Ecto neural progenitor cell (in vitro differentiated cells): ENCODE measurements around the gene PDGFRB.
A peak's percentile ranks its signal among the peaks of the same experiment; 100 is the strongest.
"Not testable (repeated sequence)": the region's sequence is repeated elsewhere in the genome, so short reads cannot be mapped to it uniquely, and the experiment has no call there.

ENCODE experiments used
- DNase-seq: peaks from one replicate; pipeline ENCODE4 v3.0.0-alpha.2; 2018; ENCODE audit warnings: low spot score

PDGFRB gene

DNA sequence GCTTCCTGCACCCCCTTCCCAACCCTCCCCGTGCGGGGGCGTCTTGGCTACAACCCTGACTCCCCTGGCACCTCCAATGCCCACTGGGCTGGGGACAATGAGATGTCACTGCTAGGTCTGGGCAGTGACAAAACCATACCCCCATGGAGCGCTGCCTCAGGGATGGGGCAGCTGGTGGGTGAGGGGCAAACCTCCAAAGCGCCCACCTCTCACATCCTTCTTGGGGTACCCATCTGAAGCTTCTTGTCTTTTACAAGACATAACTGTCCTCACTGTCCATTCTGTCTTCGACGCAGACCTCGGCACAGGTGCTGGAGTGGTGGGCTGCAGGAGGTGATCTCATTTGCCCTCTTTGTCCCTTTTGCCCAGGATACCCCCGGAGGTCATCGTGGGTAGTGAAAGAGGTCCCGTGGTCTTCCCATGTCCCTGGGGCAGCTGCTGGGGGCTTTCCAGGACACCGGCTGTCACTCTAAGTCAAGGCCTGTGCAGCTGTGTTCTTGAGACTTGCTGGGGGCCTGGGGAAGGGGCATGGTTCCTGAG is 41.5 kb downstream of the PDGFRB start:
- DNase-seq: peak; percentile 41

DNA sequence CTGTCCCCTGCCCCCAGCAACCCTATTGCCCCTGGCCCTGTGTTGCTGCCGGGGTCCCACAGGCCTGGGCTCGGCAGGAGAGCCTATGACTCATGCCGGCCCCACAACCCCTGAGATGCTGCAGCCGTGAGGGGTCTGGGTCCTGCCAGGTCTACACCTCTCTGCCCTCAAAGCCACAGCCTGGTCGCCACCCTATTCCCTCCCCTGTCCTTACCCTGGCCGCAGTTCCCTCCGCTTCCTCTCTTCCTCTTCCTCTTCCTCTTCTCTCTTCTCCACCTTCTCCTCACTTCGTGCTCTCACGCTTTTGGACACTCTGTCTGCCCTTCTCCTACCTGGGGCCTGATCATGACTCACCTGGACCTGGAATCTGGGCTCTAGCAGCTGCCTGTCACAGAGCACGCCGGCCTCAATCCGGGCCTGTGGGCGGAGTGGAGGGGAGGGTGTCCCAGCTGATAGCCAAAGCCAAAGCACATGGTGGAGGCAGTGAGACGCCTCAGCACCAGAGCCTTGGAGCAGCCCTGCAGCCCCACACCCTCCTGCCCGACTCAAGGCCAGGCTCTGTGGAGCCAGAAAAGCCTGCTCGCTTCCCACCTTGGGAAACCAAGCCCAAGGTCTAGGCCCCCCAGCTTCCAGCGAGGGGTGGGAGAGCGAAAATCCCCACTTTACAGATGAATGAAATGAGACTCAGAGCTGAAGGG is 42.4 kb downstream of the PDGFRB start:
- peak; percentile 56 for DNase-seq

DNA sequence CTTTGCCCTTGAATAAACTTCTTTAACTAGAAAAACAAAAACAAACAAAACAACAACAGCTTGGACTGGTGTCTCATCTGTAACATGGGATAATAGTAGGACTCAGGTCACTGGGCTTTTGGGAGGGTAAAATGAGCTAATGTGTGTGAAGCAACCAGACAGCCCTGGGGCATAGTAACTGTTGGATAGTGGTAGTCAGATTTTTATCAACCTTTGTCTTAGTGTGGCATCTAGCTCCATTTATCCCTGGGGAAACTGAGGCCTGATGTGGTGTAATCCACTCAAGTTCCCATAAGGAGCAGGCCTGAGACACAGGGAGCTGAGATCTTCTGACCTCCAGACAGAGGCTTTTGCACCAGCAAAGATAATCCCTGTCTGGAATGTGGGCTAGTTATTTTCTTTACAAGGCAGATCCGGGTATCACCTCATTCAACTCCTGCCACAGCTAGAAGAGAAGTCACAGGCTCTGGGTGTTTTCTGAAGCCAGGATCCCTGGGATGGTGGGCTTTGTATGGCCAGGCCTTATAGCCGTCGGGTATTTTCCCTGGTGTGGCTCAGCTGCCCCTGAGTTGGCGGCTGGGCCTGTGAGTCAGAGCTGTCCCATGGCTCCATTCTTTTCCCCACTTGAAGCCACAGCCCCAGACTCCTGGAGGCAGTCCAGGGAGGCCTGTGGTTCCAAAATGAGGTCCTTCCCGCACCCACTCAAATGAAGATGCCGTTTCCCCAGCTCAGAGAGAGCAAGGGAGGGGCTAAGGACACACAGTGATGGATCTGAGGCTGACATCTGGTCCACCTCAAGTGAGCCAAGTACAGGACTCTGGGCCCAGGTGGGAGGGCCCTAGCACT is 43.2 kb downstream of the PDGFRB start:
- peak; percentile 46 for DNase-seq

DNA sequence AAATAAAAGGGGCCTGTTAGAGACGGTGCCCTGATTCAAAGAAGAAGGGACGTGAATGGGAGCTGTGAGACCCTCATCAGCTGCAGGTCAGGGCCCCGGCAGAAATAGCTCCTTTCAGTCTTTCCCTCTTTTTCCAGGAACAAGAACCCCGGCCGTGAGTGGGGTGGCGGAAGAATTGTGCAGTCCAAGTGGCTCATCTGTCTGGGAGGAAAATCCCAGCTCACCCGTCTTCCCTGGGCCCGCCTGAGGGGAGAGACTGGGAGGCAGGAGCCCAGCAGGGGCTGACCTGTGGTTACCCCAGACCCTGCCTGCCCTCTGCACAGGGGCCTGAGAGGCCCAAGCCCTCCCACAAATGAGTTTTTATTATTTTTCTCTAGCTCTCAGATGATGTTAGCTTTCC is 44.5 kb downstream of the PDGFRB start:
- DNase-seq: peak; percentile 52

DNA sequence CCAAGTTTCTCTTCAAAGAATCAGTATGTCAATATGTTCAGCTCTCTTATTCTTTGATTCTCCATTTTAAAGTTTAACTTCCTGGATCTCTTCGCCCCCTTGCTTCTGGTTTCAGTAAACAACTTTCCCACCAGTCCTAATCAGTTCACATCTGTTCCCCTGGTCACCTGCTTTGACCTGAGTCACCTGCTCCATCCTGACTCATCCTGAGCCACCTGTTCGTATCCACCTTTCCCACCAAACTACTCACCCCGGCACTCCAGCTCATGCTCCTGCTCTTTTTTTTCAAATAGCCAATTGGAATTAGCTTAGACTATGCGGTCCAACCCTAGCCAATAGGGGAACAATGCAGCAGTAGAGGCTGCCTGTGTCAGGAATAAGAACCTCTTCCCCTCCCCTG is 45.7 kb downstream of the PDGFRB start:
- DNase-seq: no peak

DNA sequence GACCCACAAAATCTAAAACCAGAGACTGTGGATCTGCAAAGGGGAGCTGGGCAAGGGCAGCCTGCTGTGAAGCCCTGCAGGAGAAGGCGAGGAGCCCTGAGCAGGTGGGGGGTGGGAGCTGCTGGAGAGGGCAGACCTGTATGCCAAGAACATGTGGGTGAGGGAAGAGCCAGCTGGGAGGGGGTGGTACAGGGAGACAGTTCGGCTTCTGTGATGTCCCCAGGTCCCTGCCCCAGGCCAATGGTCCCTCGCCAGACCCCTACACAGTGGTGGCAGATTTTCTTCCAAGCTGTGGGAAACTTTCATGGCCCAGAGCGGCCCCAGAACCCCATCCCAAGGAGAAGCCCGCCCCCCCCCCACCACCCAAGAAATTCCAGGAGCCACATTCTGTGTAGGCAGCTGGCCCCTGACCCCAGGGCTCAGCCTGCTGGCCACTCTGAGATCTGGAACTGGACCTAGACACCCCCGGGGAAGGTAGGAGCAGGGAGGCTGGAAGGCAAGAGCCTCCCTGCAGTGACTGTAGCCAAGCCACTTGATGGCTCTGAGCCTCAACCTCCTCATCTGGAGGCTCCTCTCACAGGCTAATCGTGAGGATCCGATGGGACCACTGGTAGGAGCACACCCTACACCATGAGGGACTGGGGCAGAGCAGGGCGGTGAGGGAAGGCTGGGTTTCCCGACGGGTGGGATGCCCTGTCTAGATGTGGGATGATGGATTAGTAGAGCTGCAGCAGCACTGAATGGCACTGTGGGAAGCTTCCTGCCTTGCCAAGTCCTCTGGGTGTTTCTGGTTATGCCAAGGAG is 46.7 kb downstream of the PDGFRB start:
- peak; percentile 42 for DNase-seq

DNA sequence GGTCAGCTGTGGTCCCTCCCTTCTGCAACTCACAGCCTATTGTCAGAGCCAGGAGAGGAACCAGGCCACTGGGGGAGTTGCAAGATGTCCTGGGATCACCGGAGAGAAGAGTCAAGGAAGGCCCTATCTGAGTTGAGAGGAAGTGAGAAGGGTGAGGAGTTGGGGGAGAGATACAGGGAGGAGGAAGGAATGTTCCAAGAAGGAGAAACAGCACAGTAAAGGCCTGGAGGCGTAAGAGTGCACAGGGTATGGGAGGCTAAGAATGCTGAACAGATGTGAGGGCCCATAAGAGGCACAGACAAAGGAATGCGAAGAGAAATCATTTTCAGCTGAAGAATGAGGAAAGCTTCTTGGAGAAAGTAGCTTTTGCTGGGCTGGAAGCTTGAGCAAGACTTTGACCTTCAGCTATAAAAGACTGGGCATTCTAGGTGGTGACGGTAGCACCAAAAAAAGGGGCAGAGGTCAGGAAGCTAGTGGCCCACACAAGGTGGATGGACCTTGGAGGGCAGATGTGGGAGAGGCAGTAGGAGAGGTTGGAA is 47.7 kb downstream of the PDGFRB start:
- no peak for DNase-seq

DNA sequence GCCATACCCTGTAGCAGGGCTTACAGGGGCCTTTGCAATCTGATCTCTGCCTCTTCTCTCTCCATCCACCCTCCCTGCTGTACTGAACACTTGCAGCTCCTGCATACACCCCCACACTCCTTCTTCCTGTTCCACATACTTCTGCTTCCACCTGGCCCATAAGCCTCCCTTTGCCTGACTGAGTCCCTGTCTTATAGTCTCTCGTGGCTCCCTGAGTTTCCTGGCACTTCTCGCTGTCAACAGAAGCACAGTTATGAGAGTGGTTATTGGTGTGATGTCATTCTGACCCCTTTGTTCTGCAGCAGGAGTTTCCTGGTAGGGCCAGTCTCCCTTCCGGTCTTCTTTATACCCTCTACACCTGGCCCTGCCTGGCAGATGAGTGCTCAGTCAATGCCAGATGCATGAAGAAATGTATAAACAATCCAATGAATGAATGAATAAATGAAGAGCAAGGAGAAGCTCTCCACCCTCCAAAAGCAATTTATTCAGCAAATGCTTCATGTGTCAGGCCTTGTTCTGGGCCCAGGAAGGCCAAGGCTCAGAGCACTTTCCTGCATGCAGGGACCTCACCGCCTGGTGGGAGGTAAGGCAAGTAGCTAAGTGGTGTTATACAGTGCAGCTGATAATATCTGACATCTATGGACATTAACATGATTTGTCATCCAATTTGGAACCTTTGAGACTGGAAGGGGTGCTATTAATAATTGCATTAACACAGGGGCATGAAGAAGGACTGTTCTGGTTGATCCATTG is 48.8 kb downstream of the PDGFRB start:
- DNase-seq: no peak

DNA sequence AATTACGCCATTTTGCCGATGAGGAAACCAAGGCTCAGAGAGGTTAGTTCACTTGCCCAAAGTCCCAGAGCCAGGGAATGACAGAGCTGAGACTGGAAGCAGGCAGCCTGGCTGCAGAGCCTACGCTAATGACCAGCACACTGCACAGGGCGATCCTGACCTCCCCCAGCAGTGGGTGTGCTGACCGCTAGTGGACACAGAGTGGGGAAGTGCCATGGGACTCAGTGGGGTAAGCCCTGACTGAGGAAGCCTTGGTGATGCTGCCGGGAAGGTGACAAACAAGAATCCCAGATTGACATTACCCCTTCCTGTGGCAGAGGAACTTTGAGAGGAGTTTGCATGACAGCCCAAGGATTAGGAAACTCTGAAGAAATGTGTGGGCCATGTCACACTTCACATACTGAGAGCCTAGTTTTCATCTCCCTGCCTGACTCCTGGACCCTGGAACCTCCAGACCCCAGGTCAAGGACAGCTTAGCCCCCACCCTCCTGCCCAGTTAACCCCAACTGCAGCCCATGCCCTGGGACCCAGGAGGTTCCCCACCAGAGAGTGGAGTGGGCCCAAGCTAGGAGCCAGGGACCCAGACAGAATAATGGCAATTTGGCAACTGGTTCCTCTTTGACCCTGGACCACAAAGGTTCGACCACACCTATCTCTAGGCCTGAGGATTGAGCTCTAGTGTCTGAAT is 49.6 kb downstream of the PDGFRB start:
- peak; percentile 40 for DNase-seq

DNA sequence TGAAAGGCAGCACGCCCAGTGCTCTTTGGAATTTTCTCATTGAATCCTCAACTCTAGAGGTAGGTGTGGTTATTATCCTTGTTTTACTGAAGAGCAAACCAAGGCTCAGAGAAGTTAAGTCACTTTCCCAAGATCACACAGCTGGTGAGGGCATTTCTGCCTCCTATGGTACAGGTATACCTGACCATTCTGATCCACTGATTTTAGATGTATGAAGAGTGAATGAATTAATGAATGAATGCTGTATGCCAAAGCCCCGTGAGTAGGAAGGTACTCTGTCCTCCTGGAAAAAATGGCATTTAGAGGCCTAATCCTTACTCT is 51.1 kb downstream of the PDGFRB start:
- DNase-seq: no peak

DNA sequence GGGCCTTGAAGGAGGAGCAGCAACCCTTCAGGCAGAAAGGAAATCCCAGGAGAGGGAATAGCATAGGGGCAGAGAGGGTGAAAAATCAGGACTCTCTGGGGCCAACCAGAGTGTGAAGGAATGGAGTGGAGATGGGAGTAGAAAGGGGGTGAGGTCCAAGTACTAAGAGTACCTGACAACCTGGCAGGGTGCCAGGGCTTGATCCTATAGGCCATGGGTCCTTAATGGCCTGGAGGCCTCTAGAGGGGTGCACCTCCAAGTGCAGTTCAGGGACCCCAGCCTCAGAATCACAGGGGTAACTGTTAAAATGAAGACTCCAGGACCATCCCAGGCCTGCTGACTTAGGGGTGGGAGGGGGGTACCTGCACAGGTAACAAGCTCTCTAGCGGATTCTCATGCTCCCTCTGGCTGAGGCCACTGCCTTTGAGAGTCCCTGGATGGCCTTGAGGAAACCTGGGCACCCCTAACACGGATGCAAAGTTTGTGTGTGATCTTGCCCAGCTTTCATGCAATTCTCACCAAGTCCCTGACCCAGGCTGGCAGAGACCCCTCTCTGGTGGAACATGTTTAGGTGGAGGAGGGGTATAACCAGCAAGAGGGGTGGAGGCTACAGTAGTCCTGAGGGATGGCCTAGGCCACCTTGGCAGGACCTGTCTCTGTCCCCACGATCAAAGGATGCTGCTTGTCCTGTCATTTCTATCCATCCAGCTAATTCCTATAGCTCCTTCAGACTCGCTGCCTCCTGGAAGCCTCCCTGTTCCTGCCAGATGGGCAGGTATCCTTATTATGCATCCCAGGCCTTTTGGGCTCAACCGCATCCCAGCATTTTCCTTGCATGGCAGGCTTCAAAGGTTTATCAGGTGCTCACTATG is 51.7 kb downstream of the PDGFRB start:
- DNase-seq: no peak

DNA sequence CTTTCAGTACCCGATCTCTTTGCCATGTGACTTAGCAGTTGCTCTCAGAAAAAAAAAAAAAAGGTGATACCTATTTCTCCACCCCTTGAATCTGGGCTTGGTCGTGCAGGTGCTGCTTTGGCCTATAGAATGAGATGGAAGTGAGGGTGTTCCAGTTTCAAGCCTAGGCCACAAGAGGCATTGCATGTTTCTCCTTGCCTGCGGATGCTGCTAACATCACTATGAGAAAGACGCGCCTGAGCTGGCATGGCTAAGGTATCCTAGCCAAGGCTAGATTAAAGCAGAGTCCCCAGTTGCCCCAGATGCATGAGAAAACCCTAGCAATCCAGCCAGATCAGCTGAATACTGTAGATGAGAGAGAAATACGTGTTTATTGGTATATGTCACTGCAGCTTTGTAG is 54.6 kb downstream of the PDGFRB start:
- peak; percentile 38 for DNase-seq

DNA sequence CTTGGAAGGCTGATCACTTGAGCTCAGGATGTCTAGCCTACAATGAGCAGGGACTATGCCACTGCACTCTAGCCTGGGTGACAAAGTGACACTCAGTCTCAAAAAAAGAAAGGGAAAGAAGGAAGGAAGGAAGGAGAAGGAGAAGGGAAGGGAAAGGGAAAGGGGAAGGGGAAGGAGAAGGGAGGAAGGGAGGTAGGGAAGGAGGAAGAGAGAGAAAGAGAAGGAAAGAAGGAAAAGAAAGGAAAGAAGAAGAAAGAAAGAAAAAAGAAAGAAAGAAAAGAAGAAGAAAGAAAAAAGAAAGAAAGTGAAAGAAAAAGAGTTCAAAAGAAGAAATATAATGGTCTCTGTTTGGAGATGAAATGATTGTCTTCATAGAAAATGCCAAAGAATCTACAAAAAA is 58.5 kb downstream of the PDGFRB start:
- no peak for DNase-seq

DNA sequence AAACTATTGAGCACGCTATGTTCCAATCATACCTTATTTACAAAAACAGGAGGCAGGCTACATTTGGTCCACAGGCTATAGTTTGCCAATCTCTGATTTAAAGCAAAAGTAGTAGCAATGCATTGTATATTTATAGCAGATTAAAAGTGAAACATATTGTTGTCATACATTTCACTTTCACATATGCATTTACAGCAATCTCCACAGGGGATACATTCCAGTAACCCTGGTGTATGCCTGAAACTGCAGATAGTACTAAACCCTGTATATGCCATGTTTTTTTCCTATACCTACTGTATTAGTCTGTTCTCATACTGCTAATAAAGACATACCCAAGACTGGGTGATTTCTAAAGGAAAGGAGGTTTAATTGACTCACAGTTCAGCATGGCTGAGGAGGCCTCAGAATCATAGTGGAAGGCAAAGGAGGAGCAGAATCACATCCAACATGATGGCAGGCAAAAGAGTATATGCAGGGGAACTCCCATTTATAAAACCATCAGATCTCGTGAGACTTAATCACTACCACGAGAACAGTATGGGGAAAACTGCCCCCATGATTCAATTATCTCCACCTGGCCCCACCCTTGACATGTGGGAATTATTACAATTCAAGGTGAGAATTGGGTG is 63.4 kb downstream of the PDGFRB start:
- DNase-seq: no peak

DNA sequence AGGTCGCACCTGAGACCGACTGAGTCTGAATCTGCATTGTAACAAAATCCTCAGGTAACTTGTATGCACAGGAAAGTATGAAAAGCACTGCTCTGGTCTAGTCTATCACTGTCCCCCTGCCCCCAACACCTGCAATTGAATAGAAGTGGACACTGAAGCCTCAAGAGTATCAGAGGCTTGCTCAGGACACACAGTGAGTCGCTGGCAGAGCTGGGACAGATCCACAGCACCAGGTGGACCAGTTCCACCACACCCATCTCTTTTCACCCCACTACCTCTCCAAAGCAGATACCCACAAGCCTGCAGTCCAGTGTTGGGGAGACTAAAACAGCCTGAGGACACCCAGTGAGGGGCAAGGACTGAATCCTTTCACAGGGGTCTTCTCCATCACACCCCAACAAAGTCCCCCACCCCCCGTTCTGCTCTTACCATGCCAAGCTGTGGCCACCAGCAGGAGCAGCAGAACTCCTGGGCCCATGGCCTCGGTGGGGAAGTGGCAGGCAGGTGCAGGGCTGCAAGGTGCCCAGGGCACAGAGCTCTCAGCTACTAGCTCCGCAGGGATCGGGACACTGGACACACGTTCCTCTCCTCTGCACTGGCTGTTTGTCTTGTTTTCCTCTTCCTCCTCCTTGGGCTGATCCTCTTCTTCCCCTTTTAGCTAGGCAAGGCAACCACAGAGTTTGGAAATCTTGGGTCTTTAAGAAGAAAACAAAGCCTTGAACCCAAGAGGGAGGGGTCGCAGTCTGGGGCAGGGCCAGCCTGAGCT is 69.5 kb downstream of the PDGFRB start, which contains the start of gene CSF1R:
Gene CSF1R (minus strand): TSS at position 605 of the 766 bp plus-strand sequence. CDS start 127 bp downstream, at position 478.
- no peak for DNase-seq

DNA sequence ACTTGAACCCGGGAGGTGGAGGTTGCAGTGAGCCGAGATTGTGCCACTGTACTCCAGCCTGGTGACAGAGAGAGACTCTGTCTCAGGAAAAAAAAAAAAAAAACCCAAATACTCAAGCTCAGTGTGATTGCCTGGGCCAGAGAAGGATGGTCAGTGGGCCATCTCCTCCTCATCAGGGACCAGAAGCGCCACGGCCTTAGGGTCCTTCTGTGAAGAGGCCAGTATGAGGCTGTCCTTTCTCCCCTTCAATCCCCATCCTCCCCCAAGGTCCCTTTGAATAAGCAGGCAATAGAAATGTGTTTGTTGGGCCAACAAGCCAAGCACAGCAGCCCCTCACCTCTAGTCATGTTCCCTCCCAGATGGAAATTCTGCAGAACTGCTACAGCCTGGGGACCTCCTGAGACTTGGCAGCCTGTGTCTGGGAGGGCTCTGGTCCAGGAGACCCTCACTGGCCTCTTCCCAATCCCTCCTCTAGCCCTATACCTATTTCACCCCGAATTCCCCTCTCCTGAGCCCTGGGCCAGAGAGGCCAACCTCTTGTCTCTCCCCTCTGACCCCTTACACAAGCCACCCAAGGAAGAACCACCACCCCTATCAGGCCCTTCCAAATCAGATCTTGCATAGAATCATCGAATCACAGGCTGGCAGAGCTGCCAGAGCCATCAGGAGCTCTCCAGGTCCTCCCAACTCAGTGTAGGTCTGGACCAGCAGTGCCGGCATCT is 70.3 kb downstream of the PDGFRB start:
- DNase-seq: no peak

DNA sequence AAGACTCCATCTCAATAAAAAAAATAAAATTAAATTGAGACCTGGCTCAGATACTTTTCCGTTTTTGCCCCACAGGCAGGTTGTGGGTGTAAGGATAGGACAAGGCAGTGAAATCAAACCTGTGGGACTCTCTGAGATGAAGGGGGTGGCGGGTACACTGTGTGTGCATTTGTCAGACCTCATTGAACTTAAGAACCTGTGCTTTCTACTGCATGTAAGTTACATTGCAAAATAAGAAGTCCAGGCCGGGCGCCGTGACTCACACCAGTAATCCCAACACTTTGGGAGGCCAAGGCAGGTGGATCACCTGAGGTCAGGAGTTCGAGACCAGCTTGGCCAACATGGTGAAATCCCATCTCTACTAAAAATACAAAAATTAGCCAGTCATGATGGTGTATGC is 70.9 kb downstream of the PDGFRB start:
- not testable (repeated sequence) for DNase-seq

DNA sequence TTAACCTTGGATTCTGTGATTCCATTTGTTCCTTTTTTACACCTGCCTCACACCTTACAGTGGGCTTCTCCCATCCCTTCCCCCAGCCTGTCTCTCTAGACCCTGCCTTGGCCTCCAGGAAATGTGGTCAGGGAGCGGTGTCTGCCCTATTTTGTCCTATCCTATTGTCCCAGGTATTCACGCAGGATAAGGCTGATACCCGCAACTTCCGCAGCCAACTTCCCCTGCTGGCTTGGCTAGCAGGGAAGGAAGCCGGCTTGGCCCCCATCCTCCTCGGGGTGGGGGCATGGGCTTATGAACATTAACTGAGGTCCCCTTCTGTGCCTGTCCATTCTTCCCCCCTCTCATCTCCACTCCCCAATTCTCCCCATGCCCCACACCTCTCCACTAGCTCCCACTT is 72.8 kb downstream of the PDGFRB start:
- DNase-seq: no peak
